HPDE6-E6E7 (cell line): ENCODE data around the gene PYGM.

ENCODE experiments used
- DNase-seq: peaks from one replicate; pipeline ENCODE4 v3.0.0; 2011; ENCODE audit warnings: missing footprints; ENCODE audit errors: extremely low spot score

Gene PYGM

DNA sequence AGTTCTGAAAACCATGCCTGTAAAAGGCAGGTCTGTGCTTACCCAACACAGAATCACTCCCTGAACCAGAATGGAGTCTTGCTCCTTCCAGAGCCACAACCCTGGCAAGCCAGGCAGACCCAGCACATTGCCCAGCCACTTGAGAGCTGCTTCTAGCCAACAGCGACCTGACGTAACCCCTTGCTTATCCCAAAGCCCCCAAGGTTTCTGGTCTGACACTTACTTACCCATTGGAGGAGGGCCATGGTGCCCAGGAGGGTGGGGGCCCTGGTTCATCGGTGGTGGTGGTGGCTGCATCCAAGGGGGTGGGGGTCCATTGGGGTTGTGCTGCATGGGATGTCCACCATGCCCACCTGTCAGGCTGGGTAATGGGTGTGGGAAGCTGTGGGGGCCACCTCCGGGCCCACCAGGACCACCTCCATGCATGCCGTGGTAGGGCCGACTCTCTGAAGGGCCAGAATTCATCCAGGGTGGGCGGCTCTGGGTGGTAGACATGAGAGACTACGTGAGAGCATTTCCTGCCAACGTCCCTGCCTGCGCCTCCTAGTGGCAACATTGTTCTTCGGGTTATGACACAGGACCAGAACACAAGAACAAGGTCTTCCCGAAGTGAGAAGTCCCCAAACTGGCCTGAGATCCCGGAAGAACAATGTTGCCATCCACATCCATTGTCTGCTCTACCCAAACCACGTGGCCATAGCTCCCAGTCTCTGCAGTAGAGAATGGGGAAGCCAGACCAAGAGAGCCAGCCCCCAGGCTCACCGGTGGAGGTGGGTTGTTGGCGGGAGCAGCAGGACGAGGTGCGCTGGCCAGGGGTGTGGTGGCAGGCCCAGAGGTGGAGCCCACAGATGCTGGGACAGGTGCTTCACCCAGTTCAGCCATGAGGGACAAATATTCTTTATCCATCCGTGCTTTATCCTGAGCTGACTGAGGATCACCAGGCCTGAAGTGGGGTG, 7.8 kb upstream of the PYGM start:
- no peak for DNase-seq

DNA sequence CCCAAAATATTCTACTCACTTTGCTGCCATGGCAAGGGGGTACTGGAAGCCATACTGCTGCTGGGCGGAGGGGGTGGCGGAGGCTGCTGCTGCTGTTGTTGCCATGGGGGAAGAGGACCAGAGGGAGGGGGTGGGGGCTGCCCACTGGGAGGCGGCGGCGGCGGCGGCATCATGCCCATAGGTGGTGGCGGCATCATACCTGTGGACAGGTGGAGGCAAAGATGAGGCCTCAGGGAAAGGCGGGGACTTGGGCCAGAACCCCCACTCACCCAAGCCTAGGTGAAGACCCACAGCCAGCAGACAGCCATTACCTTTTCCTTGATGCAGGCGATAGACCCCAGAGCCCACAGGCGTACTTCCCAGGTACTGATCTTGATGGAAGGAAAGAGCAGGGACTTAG, 7.1 kb upstream of the PYGM start:
- no peak for DNase-seq

DNA sequence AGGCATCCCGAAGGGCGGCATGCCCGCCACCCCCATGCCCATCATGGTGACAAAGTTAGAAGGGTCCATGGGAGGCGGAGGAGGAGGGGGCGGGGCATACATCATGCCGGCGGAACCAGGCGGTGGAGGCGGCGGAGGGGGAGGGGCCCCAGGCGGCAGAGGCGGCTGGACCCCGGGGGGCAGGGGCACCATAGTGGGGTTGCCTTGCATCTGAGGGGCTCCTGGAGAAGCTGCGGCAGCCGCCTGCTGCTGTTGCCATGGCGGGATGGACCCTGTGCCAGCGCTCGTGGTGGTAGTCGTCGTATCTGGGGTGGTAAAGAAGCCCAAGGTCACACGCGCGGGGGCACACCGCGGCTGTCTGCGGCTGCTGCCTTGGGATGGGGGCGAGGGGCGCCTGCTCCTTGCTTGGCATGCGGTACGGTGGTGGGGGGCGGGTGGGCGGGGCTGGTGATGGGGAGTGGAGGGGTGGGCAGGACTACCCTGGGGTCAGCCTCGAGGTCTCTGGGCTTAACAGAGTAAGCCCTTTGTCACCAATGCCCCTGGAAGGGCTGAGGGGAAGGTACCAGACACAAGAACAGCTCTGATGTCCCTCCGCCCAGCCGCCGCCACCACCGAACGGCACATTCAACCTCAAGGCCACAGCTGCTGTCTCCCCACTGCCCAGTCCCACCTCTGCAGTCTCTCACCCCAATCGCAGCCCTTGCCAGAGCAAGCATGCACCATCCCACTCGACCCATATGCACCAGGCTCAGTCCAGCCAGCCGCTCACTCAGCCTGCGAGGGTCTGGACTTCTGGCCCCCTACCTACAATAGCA, 6.3 kb upstream of the PYGM start:
- DNase-seq, result no peak

GRCh38 chr11:64765291-64765850, 5.6 kb upstream of the PYGM start:
- DNase-seq, result no peak

DNA sequence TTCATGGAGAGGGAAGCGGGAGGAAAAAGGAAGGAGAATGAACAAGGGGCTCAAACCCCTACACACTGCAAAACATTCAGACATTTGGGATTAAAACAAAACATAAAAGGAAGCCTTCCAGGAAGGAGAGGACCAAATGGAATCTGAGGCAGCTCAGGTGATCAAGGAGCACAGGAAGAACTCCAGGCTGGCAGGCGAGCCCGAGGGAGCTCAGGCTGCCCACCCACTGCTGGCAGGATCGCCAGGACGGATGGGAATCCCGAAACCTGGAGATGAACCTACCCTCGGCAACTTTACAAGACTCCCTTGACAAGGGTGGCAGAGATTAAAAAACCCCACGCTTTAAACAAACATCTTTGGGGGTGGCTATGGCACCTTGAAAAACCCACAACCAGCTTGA, 5.0 kb upstream of the PYGM start:
- DNase-seq, result no peak

DNA sequence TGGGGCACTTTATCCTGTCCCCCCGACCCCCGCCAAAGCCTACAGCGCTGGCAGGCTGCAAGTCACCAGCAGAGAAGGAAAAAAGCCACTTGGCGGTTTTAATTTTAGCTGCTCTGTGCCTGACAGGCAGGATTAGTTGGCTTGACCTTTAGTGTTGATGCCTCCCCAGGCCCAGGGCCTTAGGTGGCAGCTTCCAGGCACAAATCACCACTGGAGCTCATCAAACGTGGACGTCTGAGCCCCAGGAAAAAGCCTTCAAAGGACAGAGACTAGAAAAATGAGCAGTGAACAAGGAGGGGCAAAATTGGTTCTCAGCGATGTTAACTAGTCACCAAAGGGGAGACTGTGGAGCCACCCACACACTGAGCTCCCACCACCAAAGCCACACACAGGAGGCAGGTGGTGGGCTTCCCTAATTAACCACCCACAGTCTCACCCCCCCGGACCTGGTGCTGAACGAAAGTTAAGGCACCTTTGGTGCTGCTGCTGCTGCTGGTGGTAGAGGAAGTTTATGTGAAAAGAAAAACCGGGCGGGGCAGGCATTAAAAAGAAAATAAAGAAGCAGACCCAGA, 4.4 kb upstream of the PYGM start:
- no peak for DNase-seq

GRCh38 chr11:64763526-64764039, 3.8 kb upstream of the PYGM start:
- no peak for DNase-seq

DNA sequence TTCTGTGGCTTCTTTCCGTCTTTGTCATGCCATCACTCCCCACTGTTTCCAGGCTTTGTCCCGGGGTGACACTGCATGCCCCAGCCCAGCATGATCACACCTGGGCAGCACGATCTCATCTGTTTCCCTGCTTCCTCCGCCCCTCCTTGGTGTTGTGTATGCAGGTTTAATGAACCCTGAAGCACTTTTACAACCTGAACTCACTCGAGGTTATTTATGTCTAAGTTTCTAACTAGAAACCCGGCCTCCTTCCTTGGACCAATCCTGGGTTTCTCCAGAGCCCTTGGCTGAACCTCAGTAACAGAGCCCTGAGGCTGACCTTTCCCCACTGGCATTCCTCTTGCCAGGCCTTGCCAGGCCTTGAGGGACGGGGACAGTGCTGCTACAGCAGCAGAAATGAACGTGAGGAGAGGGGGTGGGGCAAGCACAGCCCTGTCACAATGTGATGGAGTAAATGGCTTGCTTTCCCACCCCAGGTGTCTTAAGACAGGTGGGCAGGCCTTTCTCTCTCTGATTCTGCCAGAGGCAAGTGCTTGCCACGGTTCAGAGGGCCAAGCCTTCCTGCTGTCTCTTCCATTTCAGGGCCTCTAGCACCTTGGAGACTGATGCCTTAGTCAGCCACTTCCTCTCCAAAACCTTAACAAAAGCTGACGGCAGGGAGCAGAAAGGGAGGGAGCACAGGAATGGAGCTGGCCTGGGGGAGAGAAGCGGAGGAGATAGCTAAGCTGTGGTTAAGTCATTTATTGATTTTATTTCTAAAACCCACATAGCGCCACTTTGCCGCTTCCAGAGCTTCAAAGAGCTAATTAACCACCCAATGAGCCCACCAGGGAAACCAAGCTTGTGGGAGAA, 3.1 kb upstream of the PYGM start:
- peak; percentile 65 for DNase-seq

- DNase-seq, result peak; percentile 54
Observed at GRCh38 chr11:64762277-64762673, 2.5 kb upstream of the PYGM start.

DNA sequence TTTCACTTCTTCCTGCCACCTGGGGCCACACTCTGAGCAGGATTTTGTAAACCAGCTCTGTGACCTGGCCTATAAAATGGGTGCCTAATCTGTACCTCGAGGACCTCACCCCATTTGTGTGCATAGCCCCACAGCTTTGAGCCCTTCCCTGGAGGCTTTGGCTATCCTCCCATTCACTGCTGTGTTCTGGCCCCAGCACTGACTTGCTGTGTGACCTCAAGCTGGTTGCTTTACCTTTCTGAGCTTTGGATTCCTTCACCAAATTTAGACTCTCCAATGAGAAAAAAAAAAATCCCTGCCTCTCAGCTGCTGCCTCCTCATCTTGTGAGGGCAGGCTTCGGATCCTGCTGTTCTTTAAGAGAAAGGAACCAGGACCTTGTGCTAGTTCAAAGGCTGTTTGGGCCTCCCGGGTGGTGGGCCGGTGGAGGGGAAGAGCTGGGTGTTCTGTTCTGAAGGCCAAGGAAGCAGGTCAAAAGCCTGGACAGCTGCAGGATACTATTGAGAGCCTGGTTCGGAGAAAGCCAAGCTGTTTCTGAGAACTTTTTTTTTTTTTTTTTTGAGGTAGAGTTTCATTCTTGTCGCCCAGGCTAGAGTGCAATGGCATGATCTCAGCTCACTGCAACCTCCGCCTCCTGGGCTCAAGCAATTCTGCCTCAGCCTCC, 1.1 kb upstream of the PYGM start:
- no peak for DNase-seq

DNA sequence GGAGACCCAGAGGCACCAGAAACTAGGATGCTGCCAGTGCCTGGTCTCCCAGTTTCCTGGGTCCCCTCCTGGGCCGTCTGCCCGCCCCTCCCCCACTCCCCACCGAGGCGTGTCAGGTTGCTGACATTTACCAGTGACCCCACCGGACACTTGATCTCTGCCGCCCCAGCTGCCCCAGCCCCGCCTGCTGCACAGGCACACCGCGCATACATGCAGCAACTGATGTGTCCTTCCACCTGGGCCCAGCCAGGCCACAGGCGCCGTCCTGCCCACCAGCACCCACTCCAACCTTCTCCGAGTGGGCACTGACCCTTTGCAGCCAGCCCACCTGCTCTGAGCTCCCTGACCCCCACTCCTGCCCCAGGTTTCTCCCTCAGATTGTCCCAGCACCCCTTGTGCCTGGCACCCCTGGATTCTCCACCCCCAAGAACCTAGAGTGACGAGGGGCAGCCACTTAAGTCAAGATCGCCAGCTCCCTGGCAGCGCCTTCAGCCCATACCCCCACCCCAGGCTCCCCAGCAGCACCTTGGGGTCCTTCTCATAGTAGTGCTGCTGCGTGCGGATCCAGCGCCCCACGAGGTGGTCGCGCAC, 548 bp downstream of the PYGM start:
- no peak for DNase-seq

DNA sequence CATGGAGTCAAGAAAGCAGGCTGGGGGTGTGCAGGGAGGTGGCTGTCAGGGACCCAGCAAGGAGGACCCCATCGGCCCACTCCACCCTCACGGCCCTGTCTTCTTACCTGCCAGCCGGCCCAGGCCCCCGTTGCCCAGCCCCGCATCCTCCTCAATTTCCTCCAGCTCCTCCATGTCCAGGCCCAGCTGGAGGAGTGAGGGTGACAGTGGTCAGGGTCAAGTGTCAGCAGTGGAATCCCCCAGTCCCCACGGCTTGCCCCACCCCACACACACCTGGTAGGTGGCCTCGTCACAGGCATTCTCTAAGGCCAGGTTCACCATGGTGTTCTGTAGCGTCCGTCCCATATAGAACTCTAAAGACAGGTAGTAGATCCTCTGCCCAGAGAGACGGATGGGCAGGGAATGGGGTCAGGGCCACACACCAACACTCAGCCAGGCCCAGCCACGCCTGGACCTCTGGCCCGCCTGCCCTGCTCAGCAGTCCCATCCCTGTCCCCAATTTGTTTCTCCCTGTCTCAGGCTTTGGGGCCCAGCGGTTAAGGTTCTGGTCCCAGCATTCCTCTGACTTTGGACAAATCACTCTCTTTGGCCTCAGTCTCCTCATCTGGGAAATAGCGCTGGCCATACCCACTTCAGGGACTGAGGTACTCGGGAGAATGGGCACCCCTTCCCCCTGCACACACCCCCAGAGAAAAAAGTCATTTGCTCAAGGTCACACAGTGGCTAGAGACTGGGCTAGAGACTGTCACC, 1.3 kb downstream of the PYGM start:
- no peak for DNase-seq

DNA sequence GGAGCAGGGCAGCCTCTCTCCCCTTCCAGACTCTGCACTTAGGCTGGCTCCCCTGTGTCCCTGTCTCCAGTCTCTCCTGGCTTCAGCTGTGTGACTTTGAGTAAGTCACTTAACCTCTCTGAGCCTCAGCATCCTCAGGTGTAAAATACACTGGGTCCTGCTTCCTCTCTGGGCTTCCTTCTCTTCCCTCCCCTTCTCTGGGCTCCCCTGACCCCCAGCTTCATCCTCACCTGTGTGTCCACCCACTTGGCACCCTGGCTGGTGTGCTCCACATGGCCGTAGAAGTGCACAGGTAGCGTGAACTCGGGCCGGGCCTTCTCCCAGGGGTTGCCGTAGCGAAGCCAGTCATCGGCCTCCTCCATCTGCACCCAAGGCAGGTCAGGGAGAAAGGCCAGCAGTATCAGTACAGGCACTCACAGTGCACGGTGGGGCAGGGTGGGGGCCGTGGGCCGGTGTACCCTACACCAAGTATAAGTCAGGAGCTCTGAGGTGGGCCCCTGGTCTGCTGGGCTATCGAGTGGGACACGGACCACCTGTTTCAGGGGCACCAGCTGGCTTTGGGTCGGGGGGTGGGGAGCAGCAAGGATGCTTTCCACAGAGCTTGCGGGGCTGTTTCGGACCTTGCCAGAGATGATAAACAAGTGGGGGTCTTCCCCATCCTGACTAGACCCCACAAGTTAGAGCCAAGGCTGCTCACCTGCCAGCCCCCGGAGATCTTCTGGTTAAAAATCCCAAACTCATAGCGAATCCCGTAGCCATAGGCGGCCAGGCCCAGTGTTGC, 2.0 kb downstream of the PYGM start:
- no peak for DNase-seq

DNA sequence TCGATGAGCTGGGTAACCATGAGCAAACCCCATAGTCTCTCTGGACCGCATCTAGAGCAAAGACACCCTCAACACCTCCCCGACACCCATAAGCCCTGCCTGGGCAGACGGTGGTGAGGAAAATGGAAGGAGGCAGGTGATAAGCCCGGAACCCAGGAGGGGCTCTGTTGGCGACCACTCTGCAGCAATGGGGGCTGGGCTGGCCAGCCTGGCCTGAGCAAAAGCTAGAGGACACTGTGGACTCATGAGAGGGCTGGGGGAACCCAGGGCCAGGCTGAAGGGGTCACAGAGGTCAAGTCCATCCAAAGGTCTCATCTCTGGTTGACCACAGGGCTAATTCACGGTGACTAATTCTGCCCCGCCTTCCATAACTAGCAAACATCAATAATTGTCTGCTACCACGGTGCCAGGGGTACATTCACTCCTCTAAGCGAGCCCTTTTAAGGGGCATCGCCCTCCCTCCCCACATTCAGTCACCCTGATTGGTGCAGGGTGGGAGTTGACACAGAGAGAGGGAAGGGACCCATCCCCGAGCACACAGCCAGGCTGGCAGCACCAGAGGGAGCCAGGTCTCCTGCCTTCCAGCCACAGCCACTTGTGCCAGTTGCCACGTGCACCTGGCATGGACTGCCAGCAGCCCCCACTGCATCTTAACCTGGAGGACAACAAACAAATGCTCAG, 4.0 kb downstream of the PYGM start:
- DNase-seq, result no peak

GRCh38 chr11:64754919-64755662, 4.7 kb downstream of the PYGM start:
- DNase-seq, result no peak

DNA sequence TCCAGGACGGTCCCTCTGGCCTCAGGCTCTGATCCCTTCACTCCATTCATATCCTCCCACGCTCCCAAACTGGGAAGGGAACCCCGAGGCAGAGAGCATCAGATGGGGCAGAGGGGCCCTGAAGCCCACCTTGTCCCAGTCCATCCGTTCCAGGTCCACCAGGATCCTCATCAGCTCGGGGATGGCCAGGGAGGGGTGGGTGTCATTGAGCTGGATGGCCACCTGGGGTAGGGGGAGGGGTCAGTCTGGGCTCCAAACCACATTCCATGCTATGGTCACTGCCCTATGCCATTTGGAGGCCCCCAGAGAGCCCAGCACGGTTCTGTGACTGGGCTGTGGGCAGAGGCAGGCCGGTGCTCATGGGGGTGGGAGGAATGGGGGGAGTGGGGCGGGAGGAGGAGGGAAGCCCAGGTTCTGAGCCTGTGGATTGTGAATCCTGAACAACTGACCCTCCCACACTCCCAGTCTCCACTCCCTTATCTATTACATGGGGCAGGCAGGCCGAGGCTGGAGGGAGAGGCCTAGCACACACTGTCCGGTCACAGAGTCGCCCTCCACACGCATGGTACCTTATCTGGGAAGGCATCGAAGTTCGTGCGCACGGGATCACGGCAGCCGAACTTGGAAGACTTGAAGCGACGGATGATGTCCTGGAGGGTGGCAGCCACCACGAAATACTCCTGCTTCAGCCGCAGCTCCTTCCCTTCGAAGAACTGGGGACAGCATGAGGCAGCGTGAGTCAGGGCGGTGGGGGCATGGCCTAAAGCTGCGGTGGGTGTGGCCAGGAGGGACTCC, 5.5 kb downstream of the PYGM start:
- DNase-seq, result no peak
